ENCODE measurements around the gene DNAH7. TPM values are rescaled to one million over a fixed set of nuclear protein-coding genes. Genes with fewer than 3 reads are reported as not detected.

DNAH7 gene
- total RNA-seq, 1 experiment from 2014 or later = 0.09 TPM

- H2BK20ac ChIP-seq (ENCODE audit: low read depth, low read length, poor library complexity, severe bottlenecking) = no peak overlapping the region
- H3K18ac ChIP-seq (ENCODE audit: insufficient read length, low read depth, low read length) = no peak overlapping the region
- H2BK120ac ChIP-seq (ENCODE audit: low read depth, low read length, poor library complexity, severe bottlenecking) = no peak overlapping the region
- H3K4me2 ChIP-seq (ENCODE audit: insufficient read depth, insufficient read length, low read length) = no peak overlapping the region
- H2AFZ ChIP-seq (ENCODE audit: low read length) = no peak overlapping the region
- no peaks in the 10 kb centered on the region for H3K9me3 ChIP-seq (ENCODE audit: control insufficient read depth, low read depth, low read length)
- H3K9me3 Mint-ChIP-seq = peaks cover 0 to 4% of the 10 kb centered on the region in 2 experiments; a peak in 1 of 5 replicates
- H3K79me1 ChIP-seq (ENCODE audit: insufficient read depth, low read depth, low read length, poor library complexity, severe bottlenecking) = no peaks in the 10 kb centered on the region
- no peaks in the 10 kb centered on the region for H3K79me2 ChIP-seq (ENCODE audit: insufficient read depth, low read length)
- no peak overlapping the region for H3K4me3 Mint-ChIP-seq
- DNase-seq = no peak
- no peak overlapping the region for H2AK5ac ChIP-seq (ENCODE audit: insufficient read length, low read length)
- no peaks in the 10 kb centered on the region for H3K23me2 ChIP-seq (ENCODE audit: insufficient read length, low read depth, low read length, poor library complexity, severe bottlenecking)
- H4K20me1 ChIP-seq (ENCODE audit: control insufficient read depth, insufficient read depth, insufficient read length) = no peaks in the 10 kb centered on the region
- H3K4ac ChIP-seq (ENCODE audit: low read depth, low read length) = no peak overlapping the region
- no peak for TF ChIP-seq CTCF (conservative IDR thresholded peaks at IDR 0.05)
- no peaks in the 10 kb centered on the region for H3K27me3 ChIP-seq (ENCODE audit: insufficient read depth, low read length)
- no peak overlapping the region for H3K14ac ChIP-seq (ENCODE audit: insufficient read depth, low read length)
- H3K27ac Mint-ChIP-seq = no peak overlapping the region
- H3K4me1 ChIP-seq (ENCODE audit: insufficient read depth, low read length) = 0 out of 2 replicates have a peak, but pooled peaks cover 2% of the 10 kb centered on the region
- H3K36me3 Mint-ChIP-seq (ENCODE audit: insufficient read depth in 1 of 3, low read depth in 3 of 3) = peaks cover 0 to 4% (median 0%) of the 10 kb centered on the region in 3 experiments; a peak in 2 of 7 replicates
- no peak overlapping the region for H3K56ac ChIP-seq (ENCODE audit: insufficient read length, low read depth, low read length)
- H3K9ac ChIP-seq (ENCODE audit: extremely low read depth, insufficient read length, low read length) = no peak overlapping the region
- H4K5ac ChIP-seq (ENCODE audit: insufficient read length, low read depth, low read length) = no peak overlapping the region
- no peak overlapping the region for H4K8ac ChIP-seq (replicated peaks; ENCODE audit: insufficient read length, low read depth, low read length)
- no peak overlapping the region for H2BK15ac ChIP-seq (ENCODE audit: low read depth, low read length)
- no peak overlapping the region for H4K91ac ChIP-seq (ENCODE audit: insufficient read length, low read depth, low read length)
- no CpG with 5 or more reads among the region's 4 CpGs for whole genome bisulfite sequencing (ENCODE audit: extremely low coverage, insufficient read length, low lambda C conversion rate)
- H3T11ph ChIP-seq (ENCODE audit: low read length) = no peak overlapping the region
- no peak overlapping the region for H2BK12ac ChIP-seq (ENCODE audit: insufficient read length, low read depth, low read length)
- no peak overlapping the region for H3K27ac ChIP-seq (ENCODE audit: insufficient read length, low read depth, low read length)
- H3K27me3 Mint-ChIP-seq (ENCODE audit: low read depth) = no peaks in the 10 kb centered on the region
- H2BK5ac ChIP-seq (ENCODE audit: insufficient read length, low read length) = no peak overlapping the region
- H3K23ac ChIP-seq (ENCODE audit: insufficient read length, low read depth, low read length) = no peak overlapping the region
- H3K4me1 Mint-ChIP-seq = peaks cover 24 to 25% of the 10 kb centered on the region in 2 experiments
Measured at GRCh38 chr2:196117214-196117705, 48.6 kb upstream of the DNAH7 start.

All from H9 (cell line).